Right lobe of liver (tissue), 6 donors: ENCODE results near the gene RASAL2. TPM values are rescaled to one million over a fixed set of nuclear protein-coding genes. Genes with fewer than 3 reads are reported as not detected.

Experiments used
- ATAC-seq, 4 donors: fragments of 200-7000 bp; cut with Tn5 transposase; one replicate each; pipeline ENCODE4 v1.9.1; 2020; ENCODE audit warnings: mild to moderate bottlenecking in 4 of 4, moderate library complexity in 4 of 4
- DNase-seq, 3 donors: peaks; one replicate each; pipeline ENCODE4 v3.0.0-alpha.2; 2020
- H3K27ac ChIP-seq, 3 donors: fragments of 200-600 bp; one replicate each; pipeline ENCODE4 v1.8.0; 2022
- H3K27me3 ChIP-seq, 2 donors: fragments of 200-600 bp; one replicate each; pipeline ENCODE4 v1.8.0; 2022
- H3K36me3 ChIP-seq, 4 donors: fragments of 200-600 bp; sonication (generic) in 1 of 4; one replicate each; pipeline versions ENCODE4 v1.5.1 to v1.8.0; 2017 to 2022; ENCODE audit warnings: control low read depth in 1 of 4
- H3K4me1 ChIP-seq, 4 donors: fragments of 200-600 bp; sonication (generic) in 1 of 4; one replicate each; pipeline versions ENCODE4 v1.5.1 to v1.8.0; 2017 to 2022; ENCODE audit warnings: control low read depth in 1 of 4
- H3K4me3 ChIP-seq, 3 donors: fragments of 200-600 bp; one replicate each; pipeline ENCODE4 v1.8.0; 2022
- H3K9me3 ChIP-seq, 4 donors: fragments of 200-600 bp; sonication (generic) in 1 of 4; one replicate each; pipeline versions ENCODE4 v1.5.1 to v1.8.0; 2017 to 2022; ENCODE audit warnings: control low read depth in 1 of 4
- CTCF ChIP-seq, 4 donors: fragments of 200-600 bp in 3 of 4; fragments of 450-650 bp in 1 of 4; IDR thresholded peaks; one replicate each; pipeline versions ENCODE4 v1.5.1 to v1.8.0; 2016 to 2022; ENCODE audit warnings: antibody characterized with exemption in 4 of 4, mild to moderate bottlenecking in 2 of 4
- POLR2A ChIP-seq: fragments of 450-650 bp; IDR thresholded peaks from one replicate; pipeline ENCODE4 v1.6.1; 2017; ENCODE audit warnings: antibody characterized with exemption, mild to moderate bottlenecking
- WGBS: methylation state at CpG from one replicate; pipeline ENCODE4 v1.1.6; 2018; ENCODE audit warnings: low coverage, low lambda C conversion rate; ENCODE audit not compliant: insufficient coverage; ENCODE audit errors: missing lambda C conversion rate; 5-methylcytosine and 5-hydroxymethylcytosine counted together
- intact Hi-C, 2 donors: fragments of 100-400 bp; cut with DNase I; formaldehyde crosslinking; loops; one replicate each; pipeline versions ENCODE4 v1.11.2 to v1.14.1; 2022
- total RNA-seq, 6 experiments: library from RNA; depleted of rRNA in 2 of 6; stranded (reverse); fragments of >200 nt in 2 of 6; fragmentation: NEBNext Ultra II Directional in 3 of 6; extraction: Animal tissue kit (Norgen Biotek cat#: 25700) in 3 of 6; gene quantifications; one replicate each; pipeline versions ENCODE4 v1.1.0 to v1.2.4, GENCODE V29; 2016 to 2023
- donor health status: DM: no; HTN: yes; CAD: no.
- donor health status: DM: no; HTN: no; CAD: no.
- donor health status: DM: no; HTN: no; CAD: no.
- donor health status: DM: no; HTN: yes; CAD: no.
- donor health status: DM: no; HTN: yes; CAD: no.

Gene RASAL2
- total RNA-seq, 6 experiments from 2014 or later, result 3.6 to 6.0 (median 5.2) TPM

GRCh38 chr1:178434899-178435435 is 341.1 kb downstream of the RASAL2 start:
- intact Hi-C loops, result no loop called here
- Histone ChIP-seq H3K27me3 (no peaks in the 10 kb centered on the region), H3K4me3 (no peak overlapping the region), H3K27ac (no peak overlapping the region), H3K36me3 (no peaks in the 10 kb centered on the region), H3K4me1 (no peaks in the 10 kb centered on the region), H3K9me3 (no peaks in the 10 kb centered on the region)
- TF ChIP-seq POLR2A, result no peak
- TF ChIP-seq CTCF (IDR thresholded peaks at IDR 0.05), result no peak
- DNase-seq (no peak), ATAC-seq (no peak)

- Histone ChIP-seq H3K36me3 (peaks cover 0 to 2% (median 0%) of the 10 kb centered on the region in 4 donors), H3K4me3 (no peak overlapping the region), H3K9me3 (no peaks in the 10 kb centered on the region), H3K27me3 (no peaks in the 10 kb centered on the region), H3K4me1 (no peaks in the 10 kb centered on the region), H3K27ac (no peak overlapping the region)
- no peak for ATAC-seq
- TF ChIP-seq CTCF (IDR thresholded peaks at IDR 0.05), result no peak
- no peak for TF ChIP-seq POLR2A
- intact Hi-C loops, result no loop called here
- DNase-seq, result no peak
- WGBS, result 75% methylated on average over 2 of the region's 2 CpGs
These were observed 343.0 kb downstream of the RASAL2 start for GRCh38 chr1:178436899-178437298.

GRCh38 chr1:178438432-178438831 is 344.5 kb downstream of the RASAL2 start:
- DNase-seq (no peak), ATAC-seq (no peak)
- WGBS, result 81% methylated on average over 2 of the region's 2 CpGs
- Histone ChIP-seq H3K4me3 (no peak overlapping the region), H3K27ac (no peak overlapping the region), H3K36me3 (peaks cover 0 to 2% (median 0%) of the 10 kb centered on the region in 4 donors), H3K9me3 (no peaks in the 10 kb centered on the region), H3K27me3 (no peaks in the 10 kb centered on the region), H3K4me1 (no peaks in the 10 kb centered on the region)
- no peak for TF ChIP-seq POLR2A
- intact Hi-C loops, result no loop called here

- no peak for TF ChIP-seq CTCF (IDR thresholded peaks at IDR 0.05)
- no peak for TF ChIP-seq POLR2A
- intact Hi-C loops, result no loop called here
- H3K27me3 ChIP-seq, result no peaks in the 10 kb centered on the region
- ATAC-seq (no peak), DNase-seq (no peak)
- WGBS, result 97% methylated on average over 3 of the region's 3 CpGs
- H3K36me3 ChIP-seq, result peaks cover 0 to 2% (median 0%) of the 10 kb centered on the region in 4 donors
- H3K27ac ChIP-seq, result no peak overlapping the region
- no peaks in the 10 kb centered on the region for H3K9me3 ChIP-seq
- H3K4me1 ChIP-seq, result no peaks in the 10 kb centered on the region
- no peak overlapping the region for H3K4me3 ChIP-seq
These were observed 349.0 kb downstream of the RASAL2 start for GRCh38 chr1:178442925-178443324.

GRCh38 chr1:178450871-178451270 is 357.0 kb downstream of the RASAL2 start:
- Histone ChIP-seq H3K27ac (no peak overlapping the region), H3K4me3 (no peak overlapping the region), H3K36me3 (peaks cover 0 to 3% (median 0%) of the 10 kb centered on the region in 4 donors), H3K9me3 (no peaks in the 10 kb centered on the region), H3K4me1 (no peaks in the 10 kb centered on the region), H3K27me3 (no peaks in the 10 kb centered on the region)
- ATAC-seq, result no peak
- WGBS, result 75% methylated on average over 6 of the region's 6 CpGs
- TF ChIP-seq CTCF (IDR thresholded peaks at IDR 0.05), result no peak
- no peak for TF ChIP-seq POLR2A
- intact Hi-C loops, result no loop called here
- no peak for DNase-seq
